HG02981 (cell line): ENCODE data around the gene HOXD8.

ENCODE experiments used
- ATAC-seq: cut with Tn5 transposase; IDR thresholded peaks from one replicate; pipeline ENCODE4 v1.9.1; 2021; ENCODE audit warnings: mild to moderate bottlenecking, moderate library complexity; ENCODE audit not compliant: unreplicated experiment

HOXD8 gene

GRCh38 chr2:176145085-176145969 lies 15.8 kb downstream of the HOXD8 start:
- ATAC-seq, result no peak

GRCh38 chr2:176146101-176146500 lies 16.6 kb downstream of the HOXD8 start:
- ATAC-seq, result no peak

GRCh38 chr2:176146645-176147044 lies 17.1 kb downstream of the HOXD8 start:
- ATAC-seq, result no peak

GRCh38 chr2:176147210-176147799 lies 17.8 kb downstream of the HOXD8 start:
- ATAC-seq, result no peak

- ATAC-seq, result no peak
These were observed 18.4 kb downstream of the HOXD8 start for GRCh38 chr2:176147800-176148496.

- no peak for ATAC-seq
These were observed 19.4 kb downstream of the HOXD8 start for GRCh38 chr2:176148751-176149421.

- no peak for ATAC-seq
These were observed 20.0 kb downstream of the HOXD8 start for GRCh38 chr2:176149481-176149938.

- no peak for ATAC-seq
These were observed 20.6 kb downstream of the HOXD8 start for GRCh38 chr2:176149939-176150583.

- ATAC-seq, result no peak
These were observed 21.3 kb downstream of the HOXD8 start for GRCh38 chr2:176150584-176151441.

GRCh38 chr2:176151442-176152287 lies 22.2 kb downstream of the HOXD8 start, which contains the start of gene HOXD4:
Gene HOXD4 (plus strand): TSS chr2:176151550. CDS start chr2:176151634, 84 bp downstream.
- no peak for ATAC-seq

- ATAC-seq, result no peak
These were observed 23.1 kb downstream of the HOXD8 start for GRCh38 chr2:176152350-176153181.

- no peak for ATAC-seq
These were observed 25.2 kb downstream of the HOXD8 start for GRCh38 chr2:176154576-176155252.

- ATAC-seq, result no peak
These were observed 26.0 kb downstream of the HOXD8 start for GRCh38 chr2:176155356-176156044.

- no peak for ATAC-seq
These were observed 26.8 kb downstream of the HOXD8 start for GRCh38 chr2:176156301-176156806.

GRCh38 chr2:176156807-176157498 lies 27.4 kb downstream of the HOXD8 start, which contains the start of gene HOXD3:
Gene HOXD3 (plus strand): TSS chr2:176157307. CDS start chr2:176169115, 11,808 bp downstream.
- no peak for ATAC-seq
